Germinal center (tissue), 1 donor: ENCODE data around the gene CDKN1A.
"Not testable (repeated sequence)": the region's sequence is repeated elsewhere in the genome, so short reads cannot be mapped to it uniquely, and the experiment has no call there.

Experiments used
- DNase-seq: peaks from one replicate; pipeline ENCODE4 v3.0.0; 2012; ENCODE audit warnings: mixed read lengths, low spot score

CDKN1A gene

DNA sequence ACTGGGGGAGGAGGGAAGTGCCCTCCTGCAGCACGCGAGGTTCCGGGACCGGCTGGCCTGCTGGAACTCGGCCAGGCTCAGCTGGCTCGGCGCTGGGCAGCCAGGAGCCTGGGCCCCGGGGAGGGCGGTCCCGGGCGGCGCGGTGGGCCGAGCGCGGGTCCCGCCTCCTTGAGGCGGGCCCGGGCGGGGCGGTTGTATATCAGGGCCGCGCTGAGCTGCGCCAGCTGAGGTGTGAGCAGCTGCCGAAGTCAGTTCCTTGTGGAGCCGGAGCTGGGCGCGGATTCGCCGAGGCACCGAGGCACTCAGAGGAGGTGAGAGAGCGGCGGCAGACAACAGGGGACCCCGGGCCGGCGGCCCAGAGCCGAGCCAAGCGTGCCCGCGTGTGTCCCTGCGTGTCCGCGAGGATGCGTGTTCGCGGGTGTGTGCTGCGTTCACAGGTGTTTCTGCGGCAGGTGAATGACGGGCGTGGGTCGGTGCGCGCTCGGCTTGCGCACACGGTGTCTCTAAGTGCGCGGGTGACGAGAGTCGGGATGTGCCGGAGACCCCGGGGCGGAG, at the start of gene CDKN1A:
TSS of gene CDKN1A (plus strand) at position 227 of the 555 bp plus-strand sequence. CDS start 5,388 bp downstream, outside the sequence.
- peak; percentile 76 for DNase-seq

DNA sequence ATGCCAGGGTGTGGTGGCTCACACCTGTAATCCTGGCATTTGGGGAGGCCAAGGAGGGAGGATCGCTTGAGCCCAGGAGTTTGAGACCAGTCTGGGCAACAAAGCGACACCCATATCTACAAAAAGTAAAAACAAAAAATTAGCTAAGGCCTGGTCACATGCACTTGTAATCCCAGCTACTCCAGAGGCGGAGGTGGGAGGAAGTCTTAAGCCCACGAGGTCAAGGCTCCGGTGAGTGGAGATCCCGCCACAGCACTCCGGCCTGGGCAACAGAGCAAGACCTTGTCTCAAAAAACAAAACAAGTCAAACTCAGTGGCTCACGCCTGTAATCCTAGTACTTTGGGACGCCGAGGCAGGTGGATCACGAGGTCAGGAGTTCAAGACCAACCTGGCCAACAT, 48.7 kb upstream of the CDKN1A start:
- DNase-seq, result no peak

DNA sequence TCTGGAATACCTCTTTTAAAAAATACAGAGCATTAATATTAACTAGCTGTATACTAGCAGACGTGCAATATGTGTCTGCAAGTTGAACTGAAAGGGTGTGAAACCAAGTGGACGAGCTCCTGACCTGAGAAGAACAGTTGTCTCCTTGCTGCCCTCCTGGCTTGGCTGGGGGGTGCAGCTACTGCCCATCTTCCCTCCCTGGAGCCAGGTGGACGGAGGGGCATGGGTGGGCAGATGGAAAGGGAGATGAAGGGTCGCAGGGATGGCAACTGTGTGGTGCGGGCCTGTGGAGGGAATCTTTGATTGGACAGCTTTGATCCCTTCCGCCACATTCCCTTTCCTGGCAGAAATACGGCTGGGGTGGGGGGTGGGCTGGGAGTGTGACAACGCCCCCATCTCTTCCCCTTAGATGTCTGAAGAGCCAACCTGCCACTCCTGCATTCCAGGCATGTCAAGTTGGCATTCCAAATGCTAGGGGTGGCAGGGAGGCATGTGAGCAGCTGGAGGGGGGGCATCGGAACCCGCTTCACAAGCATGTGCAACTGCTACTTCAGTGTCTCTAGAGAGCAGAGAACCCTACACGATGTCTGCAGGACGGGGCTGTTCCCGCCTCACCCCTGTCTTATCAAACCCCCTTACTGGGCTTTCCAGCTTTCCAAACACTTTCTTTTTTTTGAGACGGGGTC, 47.0 kb upstream of the CDKN1A start:
- DNase-seq, result no peak

DNA sequence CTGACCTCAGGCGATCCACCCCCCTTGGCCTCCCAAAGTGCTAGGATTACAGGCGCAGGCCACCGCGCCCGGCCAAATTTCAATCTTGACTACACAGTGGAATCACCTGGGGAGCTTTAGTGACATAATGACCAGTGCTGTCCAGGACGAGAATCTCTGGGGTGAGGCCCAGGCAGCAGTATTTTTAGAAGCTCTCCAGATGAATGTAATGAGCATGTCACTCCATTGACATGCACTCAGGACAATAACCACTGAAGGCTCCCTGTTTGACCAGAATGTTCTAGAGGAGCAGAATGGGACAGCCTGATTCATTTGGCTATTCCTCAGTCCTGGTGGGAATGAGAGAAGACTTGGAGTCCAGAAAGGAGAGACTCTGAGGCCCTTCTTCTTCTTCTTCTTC, 45.1 kb upstream of the CDKN1A start:
- DNase-seq, result no peak

DNA sequence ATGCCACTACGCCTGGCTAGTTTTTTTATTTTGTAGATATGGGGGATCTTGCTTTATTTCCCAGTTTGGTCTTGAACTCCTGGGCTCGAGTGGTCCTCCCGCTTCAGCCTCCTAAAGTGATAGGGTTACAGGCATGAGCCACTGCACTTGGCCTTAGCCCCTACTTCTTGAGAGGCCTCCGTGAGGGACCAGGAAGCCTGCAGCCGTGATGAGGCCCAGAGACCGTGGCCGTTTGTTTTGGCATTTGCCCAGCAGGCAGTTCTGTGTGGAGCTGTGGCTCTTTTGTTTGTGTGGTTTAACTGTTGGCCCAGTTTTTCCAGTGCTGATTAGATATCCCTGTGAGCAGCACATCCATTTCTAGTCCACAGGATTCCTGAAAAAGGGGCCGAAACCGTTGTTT, 44.6 kb upstream of the CDKN1A start:
- no peak for DNase-seq

DNA sequence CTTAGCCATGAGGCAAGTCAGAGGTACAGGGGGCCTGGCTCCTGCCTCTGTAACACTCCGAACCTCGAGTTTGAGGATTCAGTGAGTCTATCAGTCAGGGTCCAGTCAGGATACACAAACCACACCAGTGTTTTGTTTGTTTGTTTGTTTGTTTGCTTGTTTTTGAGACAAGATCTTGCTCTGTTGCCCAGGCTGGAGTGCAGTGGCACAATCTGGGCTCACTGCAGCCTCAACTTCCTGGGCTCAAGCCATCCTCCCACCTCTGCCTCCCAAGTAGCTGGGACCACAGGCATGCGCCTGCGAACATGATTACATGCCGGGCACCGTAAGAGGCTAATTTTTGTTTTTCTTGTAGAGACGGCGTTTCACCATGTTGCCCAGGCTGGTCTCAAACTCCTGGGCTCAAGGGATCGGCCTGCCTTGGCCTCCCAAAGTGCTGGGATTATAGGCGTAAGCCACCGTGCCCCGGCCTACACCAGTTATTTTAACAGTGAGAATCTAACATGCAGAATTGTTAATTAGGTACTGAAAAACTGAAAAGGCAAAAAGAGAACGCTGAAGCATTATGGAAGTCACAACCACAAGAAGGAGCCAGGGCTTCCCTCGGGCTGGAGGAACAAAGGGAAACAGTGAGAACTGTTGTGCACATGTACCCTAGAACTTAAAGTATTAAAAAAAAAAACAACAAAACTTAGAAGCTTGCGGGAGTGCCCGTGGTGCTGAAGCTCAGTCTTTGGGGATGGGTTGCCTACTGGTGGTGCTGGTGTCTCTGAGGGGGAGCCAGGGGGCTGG, 44.0 kb upstream of the CDKN1A start:
- DNase-seq, result no peak

DNA sequence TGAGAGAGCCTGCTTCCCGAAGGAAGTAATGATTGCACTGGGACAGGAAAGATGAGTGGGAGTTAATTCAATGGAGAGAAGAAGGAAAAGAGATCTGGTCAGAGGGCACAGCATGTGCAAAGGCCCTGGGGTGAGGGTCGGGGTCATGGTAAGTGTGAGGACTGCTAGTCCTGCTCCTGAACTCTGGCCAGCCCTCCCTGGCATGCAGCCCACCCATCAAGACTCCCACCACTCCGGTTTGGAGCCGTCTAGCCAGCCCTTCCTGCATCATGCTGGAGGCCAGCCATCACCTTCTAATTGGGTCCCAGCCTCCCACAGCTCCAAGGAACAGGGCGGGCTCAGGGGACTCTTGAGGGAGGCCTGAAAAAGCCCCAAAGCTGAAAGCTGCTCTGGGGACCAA, 42.2 kb upstream of the CDKN1A start:
- DNase-seq, result no peak

DNA sequence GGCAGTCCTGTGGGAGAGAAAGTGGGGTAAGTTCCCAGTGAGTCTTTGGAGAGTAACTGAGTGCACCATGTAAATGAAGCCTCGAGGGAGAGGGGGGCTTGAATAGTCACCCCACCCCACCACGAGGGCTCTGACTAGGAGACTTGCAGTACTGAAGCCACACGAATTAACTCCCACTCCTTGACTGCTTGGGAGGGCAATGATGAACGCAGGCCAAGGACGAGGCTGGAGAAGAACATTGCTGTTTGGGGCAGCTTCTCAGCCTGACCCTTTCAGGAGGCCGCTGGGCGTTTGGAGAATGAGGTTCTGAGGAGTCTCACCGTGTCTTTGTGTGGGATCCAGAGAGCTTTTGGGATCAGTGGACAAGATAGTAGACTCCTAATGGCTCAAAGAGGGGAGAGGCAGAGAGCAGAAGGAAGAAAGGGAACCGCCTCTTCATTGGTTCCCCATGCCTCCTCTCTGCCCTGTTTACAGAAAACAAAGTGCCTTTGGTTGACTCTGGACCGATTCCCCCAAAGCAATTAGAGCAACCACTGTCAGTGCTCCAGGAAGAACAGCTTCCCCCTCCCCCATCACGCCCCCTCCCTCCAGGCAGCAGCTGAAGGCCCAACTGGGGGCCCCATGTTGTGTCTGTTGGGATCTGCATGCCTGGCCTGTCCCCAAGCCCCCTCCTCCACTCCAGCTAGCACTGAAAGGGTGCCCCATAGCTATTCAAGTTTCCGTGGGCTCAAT, 41.7 kb upstream of the CDKN1A start:
- no peak for DNase-seq

DNA sequence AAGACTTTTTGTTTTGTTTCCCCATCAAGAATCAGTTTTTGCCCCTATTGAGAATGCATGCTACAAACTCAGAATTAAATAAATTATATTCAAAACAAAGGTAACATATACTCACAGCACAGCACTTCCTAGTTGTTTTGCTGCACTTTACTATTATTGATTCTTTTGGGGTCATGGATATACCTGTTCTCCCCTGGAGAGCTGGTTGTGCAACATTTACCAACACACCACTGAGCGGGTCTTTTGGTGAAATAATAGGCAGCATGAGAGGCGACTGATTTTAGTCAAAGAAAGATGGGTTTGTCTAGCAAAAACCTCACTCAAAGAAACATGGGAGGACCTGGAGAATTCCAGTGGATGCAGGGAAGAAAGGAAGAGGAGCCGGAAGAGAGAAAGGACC, 39.9 kb upstream of the CDKN1A start:
- DNase-seq, result no peak

DNA sequence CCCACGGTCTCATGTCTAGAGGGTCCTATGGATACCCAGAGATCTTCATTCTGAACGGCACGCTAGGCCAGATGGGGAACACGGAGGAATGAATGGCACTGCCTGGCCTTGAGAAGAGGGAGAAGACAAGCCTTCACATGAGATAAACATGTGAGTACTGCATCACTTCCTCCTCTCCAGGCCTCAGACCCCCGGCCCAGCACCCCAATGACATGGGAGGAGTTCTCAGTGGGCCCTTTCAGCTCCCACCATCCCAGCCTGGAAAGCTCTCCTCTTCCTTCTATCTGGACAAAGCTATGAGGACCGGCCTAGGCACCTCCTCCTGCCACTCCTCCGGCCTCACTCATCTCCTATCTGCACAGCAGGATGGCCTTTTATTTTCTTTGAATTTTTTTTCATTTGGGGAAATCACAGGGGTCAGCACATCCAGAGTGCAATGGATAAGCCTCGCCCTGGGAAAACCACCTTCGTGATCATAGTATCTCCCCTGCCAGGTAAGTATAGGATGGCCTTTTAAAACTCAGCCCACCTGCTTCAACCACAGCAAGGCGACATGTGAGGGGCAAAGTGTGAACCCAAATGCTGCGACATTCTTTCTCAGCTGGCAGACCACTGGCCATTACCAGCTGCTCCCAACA, 39.2 kb upstream of the CDKN1A start:
- DNase-seq, result no peak

DNA sequence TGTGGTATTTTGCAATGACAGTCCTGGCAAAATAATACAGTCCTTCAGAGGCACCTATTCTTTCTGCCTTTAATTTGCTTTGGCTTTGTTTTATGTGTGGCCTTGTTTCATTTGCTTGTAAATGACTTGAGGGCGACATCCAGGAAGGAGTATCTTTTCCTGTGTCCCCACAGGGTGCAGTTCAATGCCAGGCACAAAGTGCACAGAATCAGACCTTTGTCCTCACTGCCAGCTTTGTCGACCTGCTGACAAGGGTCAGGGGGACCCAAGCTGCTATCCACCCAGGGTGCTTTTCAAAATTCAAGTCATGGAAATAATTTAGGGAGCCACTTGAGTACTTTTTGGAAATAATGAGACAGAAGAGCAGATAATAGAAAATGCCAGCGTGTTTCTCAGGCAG, 37.0 kb upstream of the CDKN1A start:
- no peak for DNase-seq

DNA sequence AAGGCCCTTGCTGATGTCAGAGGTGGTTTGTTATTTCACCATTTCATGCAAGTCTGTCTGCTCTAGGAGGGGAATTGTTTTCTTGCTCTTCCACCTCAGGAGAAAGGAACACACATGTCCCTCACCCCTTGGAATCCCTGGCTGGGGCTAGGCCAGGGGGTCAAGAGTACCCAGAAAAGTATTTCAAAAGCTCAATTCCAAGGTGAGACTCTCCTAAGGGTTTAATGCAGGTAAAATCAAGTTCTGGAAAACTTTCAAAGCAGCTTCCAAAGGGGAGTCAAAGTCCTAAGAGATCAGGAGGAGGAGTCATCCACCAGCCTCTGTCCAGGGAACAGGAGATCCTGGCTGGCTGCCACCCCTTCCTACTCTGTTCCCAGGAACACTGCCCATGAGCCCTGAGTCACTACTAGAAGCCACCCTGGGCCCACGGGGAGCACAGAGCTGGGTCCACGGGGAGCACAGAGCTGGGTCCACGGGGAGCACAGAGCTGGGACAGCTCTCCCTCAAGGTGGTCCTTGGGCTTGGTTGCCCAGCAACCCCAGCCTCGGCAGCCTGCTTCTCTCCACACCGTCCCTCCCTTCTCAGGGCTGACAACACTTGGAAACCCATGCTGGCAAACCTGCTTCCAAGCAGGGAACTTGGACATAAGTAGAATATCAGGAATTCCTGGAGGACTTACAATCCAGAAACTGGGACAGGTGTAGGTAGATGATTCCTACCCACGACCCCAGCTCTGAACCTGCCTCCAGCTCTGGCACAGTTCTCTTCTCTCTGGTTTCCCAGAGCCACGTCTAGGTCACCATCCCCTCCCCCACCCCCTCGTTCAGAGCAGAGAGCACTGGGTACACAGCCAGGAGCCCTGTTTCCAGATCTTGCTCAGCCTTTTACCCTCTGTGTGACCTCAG, 35.3 kb upstream of the CDKN1A start:
- DNase-seq, result no peak

DNA sequence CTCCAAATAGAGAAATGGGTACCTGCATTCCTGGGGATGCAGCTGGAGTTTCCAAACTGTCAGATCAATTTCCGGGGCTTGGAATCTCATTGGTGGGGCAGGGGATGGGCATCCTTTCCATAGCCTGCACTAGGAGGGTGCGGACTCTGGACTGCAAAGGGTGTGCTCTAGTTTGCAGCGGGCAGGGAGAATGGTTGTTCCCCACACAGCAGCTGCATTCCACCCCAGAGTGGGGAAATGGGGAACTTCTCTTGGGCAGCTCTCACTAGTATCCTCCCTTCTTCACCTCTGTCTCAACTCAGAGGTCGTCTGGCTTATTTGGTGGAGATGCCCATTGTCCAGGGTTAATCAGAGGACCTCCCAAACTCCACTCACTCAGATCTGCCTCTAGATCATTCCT, 34.5 kb upstream of the CDKN1A start:
- DNase-seq, result no peak

DNA sequence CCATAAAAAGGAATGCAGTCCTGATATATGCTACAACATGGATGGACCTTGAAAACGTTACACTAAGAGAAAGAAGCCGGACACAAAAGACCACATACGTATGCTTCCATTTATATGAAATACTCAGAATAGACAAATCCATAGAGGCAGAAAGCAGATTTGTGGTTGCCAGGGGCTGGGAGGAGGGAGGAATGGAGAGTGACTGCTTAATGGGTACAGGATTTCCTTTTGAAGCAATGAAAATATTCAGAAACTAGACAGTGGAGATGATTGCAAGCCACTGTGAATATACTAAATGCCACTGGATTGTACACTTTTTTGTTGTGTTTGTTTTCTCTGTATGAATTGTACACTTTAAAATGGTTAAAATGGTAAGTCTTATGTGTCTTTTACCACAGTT, 29.4 kb upstream of the CDKN1A start:
- DNase-seq, result no peak

DNA sequence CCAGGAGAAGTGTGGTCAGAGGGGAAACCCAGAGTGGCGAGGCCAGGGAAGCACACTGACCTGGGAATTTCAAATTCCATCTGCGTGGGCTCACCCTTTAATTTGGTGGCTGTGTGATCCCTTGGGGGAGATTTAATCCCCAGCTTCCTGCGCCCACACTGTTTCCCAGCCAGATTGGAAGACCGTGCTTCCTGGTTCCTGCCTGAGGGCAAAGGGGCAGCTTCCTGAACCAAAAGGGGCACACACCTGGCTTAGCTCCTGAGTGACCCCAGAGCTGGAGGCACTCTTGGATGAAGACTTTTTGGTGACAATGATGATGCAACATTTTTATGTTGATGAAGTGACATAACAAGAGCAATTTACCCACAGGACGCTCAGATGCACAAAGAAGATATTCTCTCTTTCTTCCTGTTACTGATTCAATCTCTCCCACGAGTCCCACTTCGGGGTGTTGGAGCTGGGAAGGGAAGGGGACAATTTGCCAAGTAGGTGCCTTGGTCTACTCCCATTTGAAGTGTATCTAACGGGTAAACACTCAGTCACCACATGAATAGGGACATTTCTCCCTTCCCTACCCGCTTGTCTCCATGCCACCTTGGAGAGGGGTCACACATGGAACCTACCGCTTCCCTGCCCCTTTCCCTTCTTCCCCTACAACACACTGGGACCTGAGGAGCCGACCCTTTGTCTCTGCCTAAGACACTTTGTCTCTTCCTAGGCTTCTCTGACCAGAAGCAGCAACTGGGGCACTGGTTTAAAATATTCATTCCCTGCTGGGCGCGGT, 28.6 kb upstream of the CDKN1A start:
- no peak for DNase-seq

DNA sequence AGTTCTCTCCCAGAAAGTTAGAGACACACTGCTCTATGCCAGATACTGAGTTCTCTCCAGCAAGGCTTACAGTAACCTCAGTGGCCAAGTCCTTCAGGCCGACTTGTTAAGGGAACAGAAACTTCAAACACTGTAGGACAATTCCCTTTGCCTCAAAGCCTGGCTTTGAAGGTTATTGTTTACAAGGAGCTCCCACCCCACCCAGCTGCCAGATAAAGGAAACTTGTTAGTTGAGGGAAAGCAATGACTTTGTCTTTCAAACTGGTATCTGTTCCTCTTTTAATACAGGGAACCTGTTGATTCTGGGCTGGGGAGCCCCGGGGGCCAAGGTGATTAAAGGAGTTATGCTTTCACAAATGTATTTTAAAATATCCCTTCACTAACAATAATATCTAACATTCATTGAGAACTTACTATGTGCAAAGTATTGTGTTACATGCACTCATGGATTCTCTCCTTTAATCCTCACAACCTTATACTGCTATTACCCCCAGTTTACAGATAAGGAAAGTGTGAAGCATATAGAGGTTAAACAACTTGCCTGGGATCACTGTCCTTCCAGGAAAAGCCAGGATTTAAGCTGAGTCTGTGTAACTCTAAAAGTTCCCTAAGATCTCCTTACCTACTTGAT, 27.6 kb upstream of the CDKN1A start:
- DNase-seq, result peak; percentile 73

DNA sequence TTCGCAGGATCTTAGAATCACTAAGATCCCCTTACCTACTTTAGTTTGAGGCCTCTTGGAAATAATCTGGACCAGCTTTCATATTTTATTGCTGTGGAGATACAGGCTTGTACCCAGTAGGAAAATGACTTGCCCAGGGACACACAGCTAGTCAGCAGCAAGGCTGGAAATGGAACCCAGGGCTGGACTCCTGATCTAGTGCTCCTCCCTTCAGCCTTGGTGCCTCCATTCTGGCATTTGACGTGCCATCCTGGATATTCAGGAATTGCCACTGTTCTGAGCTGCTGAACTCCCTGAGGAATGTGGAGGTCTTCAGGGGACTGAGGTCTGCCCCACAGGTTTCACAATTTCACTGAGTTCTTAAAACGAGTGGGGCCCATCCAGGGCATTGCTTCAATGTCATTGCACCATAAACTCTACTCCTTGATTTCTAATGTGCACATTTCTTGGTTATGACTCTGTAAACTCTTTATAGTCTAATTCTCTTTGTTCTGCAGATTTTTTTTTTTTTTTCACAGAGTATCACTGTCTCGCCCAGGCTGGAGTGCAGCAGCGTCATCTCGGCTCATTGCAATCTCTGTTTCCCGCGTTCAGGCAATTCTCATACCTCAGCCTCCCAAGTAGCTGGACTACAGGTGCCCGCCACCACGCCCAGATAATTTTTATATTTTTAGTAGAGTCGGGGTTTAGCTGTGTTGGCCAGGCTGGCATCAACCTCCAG, 26.7 kb upstream of the CDKN1A start:
- no peak for DNase-seq

DNA sequence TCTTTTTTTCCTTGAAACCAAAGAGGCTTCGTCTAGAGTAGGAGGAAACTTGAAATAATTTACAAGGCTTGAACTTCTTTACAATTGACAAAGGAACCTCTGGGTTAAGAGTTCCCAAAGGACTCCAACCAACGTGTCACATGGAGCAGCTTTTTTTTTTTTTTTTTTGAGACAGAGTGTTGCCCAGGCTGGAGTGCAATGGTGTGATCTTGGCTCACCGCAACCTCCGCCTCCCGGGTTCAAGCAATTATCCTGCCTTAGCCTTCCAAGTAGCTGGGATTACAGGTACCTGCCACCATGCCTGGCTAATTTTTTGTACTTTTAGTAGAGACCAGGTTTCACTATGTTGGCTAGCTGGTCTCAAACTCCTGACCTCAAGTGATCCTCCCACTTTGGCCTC, 24.0 kb upstream of the CDKN1A start:
- not testable (repeated sequence) for DNase-seq

DNA sequence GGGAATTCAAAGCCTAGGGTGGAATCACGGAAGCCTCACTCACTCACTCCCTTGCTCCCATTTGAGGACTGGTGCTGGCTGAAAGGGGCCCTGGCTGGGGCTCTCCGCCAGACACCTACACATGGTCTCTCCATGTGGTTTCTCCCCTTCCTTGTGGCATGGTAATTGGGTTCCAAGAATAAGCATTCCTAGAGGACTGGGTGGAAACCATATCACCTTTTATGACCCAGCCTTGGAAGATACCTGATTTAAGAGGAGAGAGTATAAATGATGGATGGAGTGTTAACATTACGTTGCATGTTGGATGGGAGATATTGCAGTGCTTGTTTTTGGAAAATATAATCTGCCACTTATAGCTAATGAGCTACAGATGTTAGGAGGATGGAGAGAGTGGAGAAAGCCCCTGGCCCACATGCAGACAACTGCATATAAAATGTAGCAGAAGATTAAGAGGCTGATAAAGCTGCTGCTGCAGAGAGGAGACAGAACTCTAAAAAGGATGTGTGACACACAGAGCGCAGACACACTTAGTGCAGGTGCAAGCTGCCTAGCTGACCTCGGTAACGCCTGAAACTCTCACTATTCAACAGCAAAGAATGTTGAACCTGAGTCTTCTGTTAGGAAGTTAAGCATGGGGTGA, 23.3 kb upstream of the CDKN1A start:
- DNase-seq, result no peak
